ENCODE results near the gene TMEM141. TPM values are rescaled to one million over a fixed set of nuclear protein-coding genes. Genes with fewer than 3 reads are reported as not detected.
"Not testable (repeated sequence)": the region's sequence is repeated elsewhere in the genome, so short reads cannot be mapped to it uniquely, and the experiment has no call there.

The TMEM141 gene
- total RNA-seq, 4 donors from 2014 or later, result 60.7 to 70.8 (median 66.9) TPM

DNA sequence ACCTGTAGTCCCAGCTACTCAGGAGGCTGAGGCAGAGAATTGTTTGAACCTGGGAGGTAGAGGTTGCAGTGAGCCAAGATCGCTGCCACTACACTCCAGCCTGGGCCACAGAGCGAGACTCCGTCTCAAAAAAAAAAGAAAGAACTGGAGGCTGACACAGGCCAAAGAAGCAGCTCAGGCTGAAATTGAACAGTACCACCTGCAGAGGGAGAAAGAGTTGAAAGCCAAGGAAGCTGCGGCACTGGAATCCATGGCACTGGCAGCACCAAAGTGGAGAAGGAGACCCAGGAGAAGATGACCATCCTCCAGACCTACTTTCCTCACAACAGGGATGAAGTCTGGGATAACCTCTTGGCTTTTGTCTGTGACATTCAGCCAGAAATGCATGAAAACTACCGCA lies 11.3 kb upstream of the TMEM141 start:
- H3K9me3 ChIP-seq, result no peaks in the 10 kb centered on the region
- no peak for DNase-seq (ENCODE audit: low spot score in 2 of 2)
- H3K27ac ChIP-seq, result no peak overlapping the region
- H3K4me3 ChIP-seq, result no peak overlapping the region
- WGBS, 2 donors, result 74 to 76% methylated on average over 5 of the region's 5 CpGs
- TF ChIP-seq, protein P1, sequence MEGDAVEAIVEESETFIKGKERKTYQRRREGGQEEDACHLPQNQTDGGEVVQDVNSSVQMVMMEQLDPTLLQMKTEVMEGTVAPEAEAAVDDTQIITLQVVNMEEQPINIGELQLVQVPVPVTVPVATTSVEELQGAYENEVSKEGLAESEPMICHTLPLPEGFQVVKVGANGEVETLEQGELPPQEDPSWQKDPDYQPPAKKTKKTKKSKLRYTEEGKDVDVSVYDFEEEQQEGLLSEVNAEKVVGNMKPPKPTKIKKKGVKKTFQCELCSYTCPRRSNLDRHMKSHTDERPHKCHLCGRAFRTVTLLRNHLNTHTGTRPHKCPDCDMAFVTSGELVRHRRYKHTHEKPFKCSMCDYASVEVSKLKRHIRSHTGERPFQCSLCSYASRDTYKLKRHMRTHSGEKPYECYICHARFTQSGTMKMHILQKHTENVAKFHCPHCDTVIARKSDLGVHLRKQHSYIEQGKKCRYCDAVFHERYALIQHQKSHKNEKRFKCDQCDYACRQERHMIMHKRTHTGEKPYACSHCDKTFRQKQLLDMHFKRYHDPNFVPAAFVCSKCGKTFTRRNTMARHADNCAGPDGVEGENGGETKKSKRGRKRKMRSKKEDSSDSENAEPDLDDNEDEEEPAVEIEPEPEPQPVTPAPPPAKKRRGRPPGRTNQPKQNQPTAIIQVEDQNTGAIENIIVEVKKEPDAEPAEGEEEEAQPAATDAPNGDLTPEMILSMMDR (IDR thresholded peaks at IDR 0.05), result no peak
- TF ChIP-seq EP300 (IDR thresholded peaks at IDR 0.05) (no peak), POLR2A (IDR thresholded peaks at IDR 0.05) (no peak)
- H3K27me3 ChIP-seq, result no peaks in the 10 kb centered on the region
- peaks cover 0 to 4% (median 0%) of the 10 kb centered on the region in 4 donors for H3K4me1 ChIP-seq
- H3K36me3 ChIP-seq, result no peaks in the 10 kb centered on the region

- Histone ChIP-seq H3K4me3 (no peak overlapping the region), H3K4me1 (peaks cover 0 to 11% (median 6%) of the 10 kb centered on the region in 4 donors), H3K27me3 (no peaks in the 10 kb centered on the region), H3K27ac (no peak overlapping the region), H3K9me3 (no peaks in the 10 kb centered on the region), H3K36me3 (no peaks in the 10 kb centered on the region)
- 92 to 96% methylated on average over 3 of the region's 3 CpGs for WGBS, 2 donors
- DNase-seq (ENCODE audit: low spot score in 2 of 2), result no peak
- TF ChIP-seq POLR2A (IDR thresholded peaks at IDR 0.05), result no peak
- TF ChIP-seq, protein P1 (IDR thresholded peaks at IDR 0.05), result no peak
- no peak for TF ChIP-seq EP300 (IDR thresholded peaks at IDR 0.05)
These were observed 8.7 kb upstream of the TMEM141 start for GRCh38 chr9:136782452-136782851.

DNA sequence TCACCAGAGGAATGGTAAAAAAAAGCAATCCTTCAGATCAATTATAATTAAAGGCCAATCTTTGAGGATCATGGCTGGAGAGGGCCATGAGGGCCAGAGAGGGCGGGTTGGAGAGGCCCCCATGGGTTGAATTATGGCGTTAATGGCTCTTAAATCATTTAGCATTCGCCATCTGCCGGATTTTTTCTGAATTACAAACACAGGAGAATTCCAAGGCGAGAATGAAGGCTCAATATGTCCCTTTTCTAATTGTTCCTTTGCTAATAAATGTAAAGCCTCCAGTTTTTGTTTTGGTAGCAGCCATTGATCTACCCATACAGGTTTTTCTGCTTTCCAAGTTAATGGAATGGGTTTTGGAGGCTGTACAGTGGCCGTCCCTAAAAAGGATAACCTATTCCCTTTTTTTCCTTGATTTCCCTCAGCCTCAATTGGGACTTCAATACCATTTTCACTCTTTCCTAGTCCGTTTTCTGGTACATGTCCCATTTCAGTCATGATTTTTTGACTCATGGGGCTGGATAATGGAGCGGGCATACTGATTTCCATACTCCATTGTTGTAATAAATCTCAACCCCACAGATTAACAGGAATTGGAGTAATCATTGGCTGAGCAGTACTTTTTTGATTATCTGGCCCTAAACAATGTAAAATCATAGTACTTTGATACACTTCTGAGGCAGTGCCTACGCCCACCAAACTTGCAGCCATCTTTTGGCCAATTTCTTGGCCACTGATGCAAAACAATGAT lies 6.7 kb upstream of the TMEM141 start:
- TF ChIP-seq, protein P1 (IDR thresholded peaks at IDR 0.05), result peak; percentile 43 to 70 (median 56)
- no peak for TF ChIP-seq POLR2A (IDR thresholded peaks at IDR 0.05)
- Histone ChIP-seq H3K9me3 (no peaks in the 10 kb centered on the region), H3K4me1 (peaks cover 0 to 17% (median 8%) of the 10 kb centered on the region in 4 donors), H3K27me3 (no peaks in the 10 kb centered on the region), H3K27ac (peak overlapping the region in 2 of 4 donors; percentile 12 to 16), H3K36me3 (no peaks in the 10 kb centered on the region), H3K4me3 (no peak overlapping the region)
- DNase-seq (ENCODE audit: low spot score in 2 of 2), result peak in 1 of 2 donors; percentile 60
- 43 to 44% methylated on average over 9 of the region's 9 CpGs for WGBS, 2 donors

GRCh38 chr9:136784997-136785361 lies 6.2 kb upstream of the TMEM141 start:
- DNase-seq (ENCODE audit: low spot score in 2 of 2), result no peak
- H3K27ac ChIP-seq, result peak overlapping the region in 1 of 4 donors; percentile 12
- H3K27me3 ChIP-seq, result no peaks in the 10 kb centered on the region
- WGBS, 2 donors, result 85 to 95% methylated on average over 6 of the region's 6 CpGs
- H3K9me3 ChIP-seq, result no peaks in the 10 kb centered on the region
- no peak overlapping the region for H3K4me3 ChIP-seq
- H3K4me1 ChIP-seq, result peaks cover 0 to 20% (median 11%) of the 10 kb centered on the region in 4 donors
- H3K36me3 ChIP-seq, result no peaks in the 10 kb centered on the region
- TF ChIP-seq POLR2A (IDR thresholded peaks at IDR 0.05), result no peak
- TF ChIP-seq, protein P1 (IDR thresholded peaks at IDR 0.05), result no peak
- TF ChIP-seq EP300 (IDR thresholded peaks at IDR 0.05), result no peak

DNA sequence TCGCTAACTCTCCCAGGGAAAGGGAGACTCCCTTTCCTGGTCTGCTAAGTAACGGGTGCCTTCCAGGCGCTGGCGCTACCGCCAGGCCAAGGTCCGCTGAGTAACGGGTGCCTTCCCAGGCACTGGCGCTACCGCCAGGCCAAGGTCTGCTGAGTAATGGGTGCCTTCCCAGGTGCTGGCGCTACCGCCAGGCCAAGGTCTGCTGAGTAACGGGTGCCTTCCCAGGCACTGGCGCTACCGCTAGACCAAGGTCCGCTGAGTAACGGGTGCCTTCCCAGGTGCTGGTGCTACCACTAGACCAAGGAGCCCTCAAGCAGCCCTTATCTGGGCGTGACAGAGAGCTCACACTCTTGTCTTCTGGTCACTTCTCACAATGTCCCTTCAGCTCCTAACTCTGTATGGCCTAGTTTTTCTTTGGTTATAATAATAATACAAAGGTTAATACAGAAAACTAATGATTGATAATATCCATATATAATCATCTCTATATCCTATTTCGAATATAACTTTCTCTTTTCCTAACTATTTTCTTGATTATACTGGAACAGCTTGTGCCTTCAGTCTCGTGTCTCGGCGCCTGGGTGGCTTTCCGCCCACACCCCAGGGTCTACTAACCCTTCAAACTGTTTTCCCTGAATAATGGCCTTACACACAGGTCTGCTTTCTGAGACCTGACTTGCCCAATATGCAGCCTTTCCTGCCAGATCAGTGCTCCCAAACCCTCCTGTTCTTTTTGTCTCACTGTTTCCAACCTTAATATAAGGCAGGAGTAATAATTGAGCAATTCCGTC lies 5.4 kb upstream of the TMEM141 start:
- peak overlapping the region; percentile 61 to 84 (median 67) for H3K27ac ChIP-seq
- not testable (repeated sequence) for H3K27me3 ChIP-seq; H3K36me3 ChIP-seq; H3K9me3 ChIP-seq; DNase-seq (ENCODE audit: low spot score in 2 of 2); H3K4me3 ChIP-seq
- WGBS, 2 donors, result 78 to 88% methylated on average over 13 to 23 of the region's 23 CpGs
- peaks cover 0 to 26% (median 17%) of the 10 kb centered on the region in 4 donors for H3K4me1 ChIP-seq
